H1 (cell line): ENCODE data around the gene ALG11. TPM values are rescaled to one million over a fixed set of nuclear protein-coding genes. Genes with fewer than 3 reads are reported as not detected.

Source experiments
- ASH2L ChIP-seq: fragments of 200-600, 300-600 bp; sonication (generic); IDR thresholded peaks from one replicate; pipeline ENCODE4 v1.7.1; 2017; ENCODE audit warnings: low read length
- CTBP2 ChIP-seq: IDR thresholded peaks from 2 replicates; pipeline ENCODE4 v1.7.0; 2011; ENCODE audit warnings: borderline replicate concordance, mild to moderate bottlenecking, moderate library complexity, mixed read lengths, low read length; ENCODE audit not compliant: insufficient read depth, insufficient read length
- HDAC6 ChIP-seq: IDR thresholded peaks from one replicate; pipeline ENCODE4 v1.7.1; 2012; ENCODE audit warnings: low read depth, mild to moderate bottlenecking, inconsistent platforms, low read length, moderate library complexity
- NANOG ChIP-seq: IDR thresholded peaks from 2 replicates; pipeline ENCODE4 v1.6.1; 2011; ENCODE audit warnings: low read length, low read depth, mild to moderate bottlenecking, inconsistent platforms; ENCODE audit not compliant: insufficient read depth, poor library complexity, severe bottlenecking
- PHF8 ChIP-seq: fragments of 200-600 bp; sonication (generic); conservative IDR thresholded peaks from 2 replicates; pipeline ENCODE4 v1.7.1; 2012; ENCODE audit warnings: low read depth, mild to moderate bottlenecking, inconsistent platforms, low read length, moderate library complexity
- RNF2 ChIP-seq: fragments of 200-900, 300-1000 bp; sonication (generic); IDR thresholded peaks from 2 replicates; pipeline ENCODE4 v1.7.1; 2016; ENCODE audit warnings: borderline replicate concordance, low read depth, mild to moderate bottlenecking, antibody characterized with exemption, low read length; ENCODE audit not compliant: poor library complexity, severe bottlenecking; ENCODE audit errors: missing control alignments
- SIRT6 ChIP-seq: IDR thresholded peaks from one replicate; pipeline ENCODE4 v1.7.1; 2012; ENCODE audit warnings: low read length, inconsistent platforms
- SP1 ChIP-seq: IDR thresholded peaks from 2 replicates; pipeline ENCODE4 v1.6.1; 2011; ENCODE audit warnings: low read depth, low read length
- polyA plus RNA-seq, 7 experiments: library from polyadenylated mRNA; depleted of rRNA in 3 of 7; stranded (reverse) in 5 of 7; unstranded in 2 of 7; fragments of >200 nt in 5 of 7; fragments of 200-250 nt in 2 of 7; gene quantifications; 1 replicate in 5 of 7; 2 replicates in 1 of 7; 4 replicates in 1 of 7; pipeline versions ENCODE4 v1.2.1 to v1.2.3, GENCODE V29; 2011 to 2013; ENCODE audit warnings: missing spikeins in 2 of 7, mixed read lengths in 2 of 7
- total RNA-seq: library from RNA; stranded (reverse); fragmentation: NEBNext Ultra II Directional; extraction: Animal tissue kit (Norgen Biotek cat#: 25700); gene quantifications from 2 replicates; pipeline ENCODE4 v1.2.1, GENCODE V29; 2021
- TF ChIP-seq, protein P1 (sequence below): fragments of 300-600 bp; sonication (generic); IDR thresholded peaks from 2 replicates; pipeline ENCODE4 v1.7.1; 2012; ENCODE audit warnings: low read length, moderate library complexity, mild to moderate bottlenecking, inconsistent platforms; ENCODE audit not compliant: insufficient replicate concordance

ALG11 gene
- total and polyA plus RNA-seq, 2 of the 8 experiments (the other 6 are each of a cell fraction or from before 2014, with no cell fraction given): 5.2 to 39.9 TPM

DNA sequence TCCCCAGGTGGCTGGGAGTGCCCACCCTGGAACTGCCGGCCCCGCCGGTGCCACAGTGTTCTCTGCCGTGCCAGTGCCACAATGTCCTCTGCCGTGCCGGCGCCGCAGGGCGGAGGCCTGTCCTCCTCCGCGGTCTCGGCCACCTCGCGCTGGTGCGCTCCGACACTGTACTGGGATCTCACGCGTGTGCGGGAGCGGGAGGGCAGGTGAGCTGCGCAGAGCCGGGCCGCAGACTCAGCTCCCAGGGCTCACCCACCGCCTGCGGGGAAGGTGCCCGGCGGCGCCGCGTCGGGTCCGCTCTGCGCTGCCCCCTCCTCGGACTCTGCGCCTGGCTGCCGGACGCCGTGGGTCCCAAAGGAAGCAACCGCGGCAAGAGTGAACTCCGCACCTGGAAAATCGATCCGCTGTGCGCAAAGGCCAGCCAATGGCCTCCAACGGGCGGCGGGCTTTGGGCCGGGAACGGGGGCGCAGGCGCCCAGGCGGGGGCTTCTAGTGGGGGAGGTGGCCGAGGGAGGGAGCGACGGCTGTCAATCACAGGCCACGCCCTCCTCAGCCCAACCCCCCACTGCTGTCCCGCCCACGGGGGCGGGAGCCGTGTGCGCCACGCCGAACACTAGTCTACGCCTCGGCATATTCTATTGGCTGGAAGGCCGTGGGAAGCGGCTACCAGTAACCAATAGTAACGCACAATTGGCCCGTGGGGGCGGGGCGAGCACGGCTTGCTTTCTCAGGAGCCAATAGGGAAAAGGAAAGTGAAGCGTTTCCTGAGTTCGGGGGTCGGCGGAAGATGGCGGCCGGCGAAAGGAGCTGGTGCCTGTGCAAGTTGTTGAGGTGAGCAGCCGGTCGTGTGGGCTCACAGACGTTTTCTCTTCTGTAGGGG lies at the start of gene ALG11 (continued):
- TF ChIP-seq, protein P1, sequence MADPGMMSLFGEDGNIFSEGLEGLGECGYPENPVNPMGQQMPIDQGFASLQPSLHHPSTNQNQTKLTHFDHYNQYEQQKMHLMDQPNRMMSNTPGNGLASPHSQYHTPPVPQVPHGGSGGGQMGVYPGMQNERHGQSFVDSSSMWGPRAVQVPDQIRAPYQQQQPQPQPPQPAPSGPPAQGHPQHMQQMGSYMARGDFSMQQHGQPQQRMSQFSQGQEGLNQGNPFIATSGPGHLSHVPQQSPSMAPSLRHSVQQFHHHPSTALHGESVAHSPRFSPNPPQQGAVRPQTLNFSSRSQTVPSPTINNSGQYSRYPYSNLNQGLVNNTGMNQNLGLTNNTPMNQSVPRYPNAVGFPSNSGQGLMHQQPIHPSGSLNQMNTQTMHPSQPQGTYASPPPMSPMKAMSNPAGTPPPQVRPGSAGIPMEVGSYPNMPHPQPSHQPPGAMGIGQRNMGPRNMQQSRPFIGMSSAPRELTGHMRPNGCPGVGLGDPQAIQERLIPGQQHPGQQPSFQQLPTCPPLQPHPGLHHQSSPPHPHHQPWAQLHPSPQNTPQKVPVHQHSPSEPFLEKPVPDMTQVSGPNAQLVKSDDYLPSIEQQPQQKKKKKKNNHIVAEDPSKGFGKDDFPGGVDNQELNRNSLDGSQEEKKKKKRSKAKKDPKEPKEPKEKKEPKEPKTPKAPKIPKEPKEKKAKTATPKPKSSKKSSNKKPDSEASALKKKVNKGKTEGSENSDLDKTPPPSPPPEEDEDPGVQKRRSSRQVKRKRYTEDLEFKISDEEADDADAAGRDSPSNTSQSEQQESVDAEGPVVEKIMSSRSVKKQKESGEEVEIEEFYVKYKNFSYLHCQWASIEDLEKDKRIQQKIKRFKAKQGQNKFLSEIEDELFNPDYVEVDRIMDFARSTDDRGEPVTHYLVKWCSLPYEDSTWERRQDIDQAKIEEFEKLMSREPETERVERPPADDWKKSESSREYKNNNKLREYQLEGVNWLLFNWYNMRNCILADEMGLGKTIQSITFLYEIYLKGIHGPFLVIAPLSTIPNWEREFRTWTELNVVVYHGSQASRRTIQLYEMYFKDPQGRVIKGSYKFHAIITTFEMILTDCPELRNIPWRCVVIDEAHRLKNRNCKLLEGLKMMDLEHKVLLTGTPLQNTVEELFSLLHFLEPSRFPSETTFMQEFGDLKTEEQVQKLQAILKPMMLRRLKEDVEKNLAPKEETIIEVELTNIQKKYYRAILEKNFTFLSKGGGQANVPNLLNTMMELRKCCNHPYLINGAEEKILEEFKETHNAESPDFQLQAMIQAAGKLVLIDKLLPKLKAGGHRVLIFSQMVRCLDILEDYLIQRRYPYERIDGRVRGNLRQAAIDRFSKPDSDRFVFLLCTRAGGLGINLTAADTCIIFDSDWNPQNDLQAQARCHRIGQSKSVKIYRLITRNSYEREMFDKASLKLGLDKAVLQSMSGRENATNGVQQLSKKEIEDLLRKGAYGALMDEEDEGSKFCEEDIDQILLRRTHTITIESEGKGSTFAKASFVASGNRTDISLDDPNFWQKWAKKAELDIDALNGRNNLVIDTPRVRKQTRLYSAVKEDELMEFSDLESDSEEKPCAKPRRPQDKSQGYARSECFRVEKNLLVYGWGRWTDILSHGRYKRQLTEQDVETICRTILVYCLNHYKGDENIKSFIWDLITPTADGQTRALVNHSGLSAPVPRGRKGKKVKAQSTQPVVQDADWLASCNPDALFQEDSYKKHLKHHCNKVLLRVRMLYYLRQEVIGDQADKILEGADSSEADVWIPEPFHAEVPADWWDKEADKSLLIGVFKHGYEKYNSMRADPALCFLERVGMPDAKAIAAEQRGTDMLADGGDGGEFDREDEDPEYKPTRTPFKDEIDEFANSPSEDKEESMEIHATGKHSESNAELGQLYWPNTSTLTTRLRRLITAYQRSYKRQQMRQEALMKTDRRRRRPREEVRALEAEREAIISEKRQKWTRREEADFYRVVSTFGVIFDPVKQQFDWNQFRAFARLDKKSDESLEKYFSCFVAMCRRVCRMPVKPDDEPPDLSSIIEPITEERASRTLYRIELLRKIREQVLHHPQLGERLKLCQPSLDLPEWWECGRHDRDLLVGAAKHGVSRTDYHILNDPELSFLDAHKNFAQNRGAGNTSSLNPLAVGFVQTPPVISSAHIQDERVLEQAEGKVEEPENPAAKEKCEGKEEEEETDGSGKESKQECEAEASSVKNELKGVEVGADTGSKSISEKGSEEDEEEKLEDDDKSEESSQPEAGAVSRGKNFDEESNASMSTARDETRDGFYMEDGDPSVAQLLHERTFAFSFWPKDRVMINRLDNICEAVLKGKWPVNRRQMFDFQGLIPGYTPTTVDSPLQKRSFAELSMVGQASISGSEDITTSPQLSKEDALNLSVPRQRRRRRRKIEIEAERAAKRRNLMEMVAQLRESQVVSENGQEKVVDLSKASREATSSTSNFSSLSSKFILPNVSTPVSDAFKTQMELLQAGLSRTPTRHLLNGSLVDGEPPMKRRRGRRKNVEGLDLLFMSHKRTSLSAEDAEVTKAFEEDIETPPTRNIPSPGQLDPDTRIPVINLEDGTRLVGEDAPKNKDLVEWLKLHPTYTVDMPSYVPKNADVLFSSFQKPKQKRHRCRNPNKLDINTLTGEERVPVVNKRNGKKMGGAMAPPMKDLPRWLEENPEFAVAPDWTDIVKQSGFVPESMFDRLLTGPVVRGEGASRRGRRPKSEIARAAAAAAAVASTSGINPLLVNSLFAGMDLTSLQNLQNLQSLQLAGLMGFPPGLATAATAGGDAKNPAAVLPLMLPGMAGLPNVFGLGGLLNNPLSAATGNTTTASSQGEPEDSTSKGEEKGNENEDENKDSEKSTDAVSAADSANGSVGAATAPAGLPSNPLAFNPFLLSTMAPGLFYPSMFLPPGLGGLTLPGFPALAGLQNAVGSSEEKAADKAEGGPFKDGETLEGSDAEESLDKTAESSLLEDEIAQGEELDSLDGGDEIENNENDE: no peak
- TF ChIP-seq NANOG (peak; percentile 39), SP1 (peak; percentile 96), SIRT6 (no peak), CTBP2 (no peak), PHF8 (peak; percentile 56), HDAC6 (no peak), ASH2L (peak; percentile 68), RNF2 (no peak)
